Endothelial cell of umbilical vein (primary cell): ENCODE results near the gene PARD3B. TPM values are rescaled to one million over a fixed set of nuclear protein-coding genes. Genes with fewer than 3 reads are reported as not detected.
A peak's percentile ranks its signal among the peaks of the same experiment; 100 is the strongest.

Experiments used
- BruUV-seq: library from RNA; stranded (reverse); fragments of 400-500 nt; replicated peaks from 2 replicates; lab custom pipeline; 2021; lab: Mats Ljungman, UMichigan
- CTCF ChIA-PET: fragments of 300-600, 350-600 bp; sonication (Branson Sonifier 250); formaldehyde crosslinking; loops from one replicate; lab custom pipeline; 2021; ENCODE audit warnings: antibody characterized with exemption, inconsistent platforms; lab: Charles Lee
- POLR2A ChIA-PET: fragments of 300-600, 350-600 bp; sonication (Branson Sonifier 250); formaldehyde crosslinking; loops from one replicate; lab custom pipeline; 2021; ENCODE audit warnings: antibody characterized with exemption, inconsistent platforms; lab: Charles Lee
- DNase-seq: peaks from one replicate; pipeline ENCODE4 v3.0.0-alpha.2; 2011; ENCODE audit warnings: low read depth, low spot score
- FAIRE-seq: peaks from 2 replicates; lab custom pipeline; 2011; peaks lifted over from hg19 to GRCh38; lab: Jason Lieb, UNC
- H2AFZ ChIP-seq: 2 replicates; pipeline ENCODE4 v1.6.0; 2012; ENCODE audit warnings: low read depth, low read length, control low read depth, inconsistent platforms
- H3K27ac ChIP-seq: 2 replicates; pipeline ENCODE4 v1.5.1; 2011; ENCODE audit warnings: low read depth, mild to moderate bottlenecking, control low read depth, low read length, moderate library complexity; ENCODE audit not compliant: insufficient read depth
- H3K27me3 ChIP-seq, 2 experiments: 2 replicates each; pipeline versions ENCODE4 v1.6.0 to v1.6.1; 2011; ENCODE audit warnings: low read length in 2 of 2, mixed read lengths in 1 of 2; ENCODE audit not compliant: control insufficient read depth in 2 of 2, insufficient read depth in 2 of 2
- H3K36me3 ChIP-seq, 2 experiments: 2 replicates in 1 of 2; 3 replicates in 1 of 2; pipeline ENCODE4 v1.5.1; 2011; ENCODE audit warnings: low read length in 2 of 2, mild to moderate bottlenecking in 1 of 2, moderate library complexity in 1 of 2; ENCODE audit not compliant: control insufficient read depth in 2 of 2, insufficient read depth in 2 of 2; ENCODE audit errors: extremely low read depth in 1 of 2
- H3K4me1 ChIP-seq: 3 replicates; pipeline ENCODE4 v1.5.1; 2011; ENCODE audit warnings: mild to moderate bottlenecking, low read length; ENCODE audit not compliant: control insufficient read depth, insufficient read depth; ENCODE audit errors: extremely low read depth
- H3K4me2 ChIP-seq: 2 replicates; pipeline ENCODE4 v1.6.1; 2011; ENCODE audit warnings: low read length, control low read depth, mixed read lengths; ENCODE audit not compliant: insufficient read depth
- H3K4me3 ChIP-seq, 3 experiments: fragments of 200-600 bp in 1 of 3; sonication (generic), shearing (Covaris generic) in 1 of 3; replicated peaks in 1 of 3; 2 replicates each; pipeline ENCODE4 v1.5.1; 2011 to 2016; ENCODE audit warnings: control low read depth in 3 of 3, low read length in 3 of 3, mild to moderate bottlenecking in 2 of 3, inconsistent platforms in 1 of 3, low read depth in 1 of 3, moderate library complexity in 1 of 3; ENCODE audit not compliant: insufficient read depth in 1 of 3
- H3K79me2 ChIP-seq: 2 replicates; pipeline ENCODE4 v1.6.0; 2012; ENCODE audit warnings: low read length, inconsistent platforms; ENCODE audit not compliant: control insufficient read depth, insufficient read depth
- H3K9ac ChIP-seq: replicated peaks from 2 replicates; pipeline ENCODE3; 2011; ENCODE audit warnings: low read length, control low read depth; ENCODE audit not compliant: insufficient read depth; ENCODE audit errors: extremely low read depth
- H3K9me1 ChIP-seq: replicated peaks from 3 replicates; pipeline ENCODE4 v1.6.0; 2011; ENCODE audit warnings: mild to moderate bottlenecking, low read length; ENCODE audit not compliant: control insufficient read depth, insufficient read depth; ENCODE audit errors: extremely low read depth
- H3K9me3 ChIP-seq: replicated peaks from 2 replicates; pipeline ENCODE4 v1.5.1; 2012; ENCODE audit warnings: low read length, inconsistent platforms; ENCODE audit not compliant: control insufficient read depth, insufficient read depth
- H4K20me1 ChIP-seq: replicated peaks from 2 replicates; pipeline ENCODE3; 2011; ENCODE audit warnings: mild to moderate bottlenecking, low read length; ENCODE audit not compliant: control insufficient read depth, insufficient read depth; ENCODE audit errors: extremely low read depth
- JUN ChIP-seq: IDR thresholded peaks from 2 replicates; pipeline ENCODE4 v1.6.1; 2011; ENCODE audit warnings: borderline replicate concordance, low read depth; ENCODE audit not compliant: insufficient read length, insufficient read depth
- MYC ChIP-seq: IDR thresholded peaks from one replicate; pipeline ENCODE4 v1.6.1; 2011; ENCODE audit warnings: mild to moderate bottlenecking, low read depth, low read length
- POLR2A ChIP-seq: IDR thresholded peaks from 2 replicates; pipeline ENCODE4 v1.6.1; 2012; ENCODE audit warnings: low read depth, mild to moderate bottlenecking, control low read depth, low read length
- dilution Hi-C: fragments of 300-500 bp; cut with MboI; formaldehyde crosslinking; loops from one replicate; pipeline ENCODE4 v1.15.0; 2019; ENCODE audit warnings: low sequenced_read_pairs; ENCODE audit not compliant: extremely low pct_ligation_motif_present
- intact Hi-C: fragments of 100-400 bp; cut with micrococcal nuclease; formaldehyde crosslinking; loops from one replicate; pipeline ENCODE4 v1.10.0; 2022
- polyA plus RNA-seq, 4 experiments: library from polyadenylated mRNA; depleted of rRNA in 3 of 4; stranded (reverse) in 3 of 4; unstranded in 1 of 4; fragments of >200 nt; gene quantifications; 2 replicates each; pipeline versions ENCODE4 v1.2.1 to v1.2.3, GENCODE V29; 2011 to 2012; ENCODE audit warnings: missing spikeins in 1 of 4
- total RNA-seq: library from RNA; stranded (reverse); gene quantifications from 2 replicates; pipeline ENCODE4 v1.2.3, GENCODE V29; 2021

Gene PARD3B
- total and polyA plus RNA-seq, 2 donors (not counting 3 experiments of a cell fraction or from before 2014, with no cell fraction given), result 2.2 to 30.9 TPM

DNA sequence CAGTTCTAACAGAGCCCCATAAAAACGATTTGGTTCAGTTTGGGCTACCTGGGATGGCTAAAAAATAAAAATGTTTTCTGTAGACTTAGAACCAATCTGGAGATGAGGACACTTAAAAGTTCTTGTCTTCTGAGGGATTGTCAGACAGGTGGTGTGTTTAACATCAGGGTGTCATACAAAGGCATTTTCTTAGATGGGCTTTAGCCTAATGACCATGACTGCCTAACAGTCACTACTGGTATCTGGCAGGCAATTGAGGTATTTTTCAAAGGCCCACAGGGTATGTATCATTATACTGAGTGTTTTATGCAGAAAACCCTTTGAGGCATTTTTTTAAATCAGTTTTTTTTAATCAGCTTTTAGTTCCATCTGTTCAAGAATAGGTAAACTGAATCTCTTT lies 341.4 kb downstream of the PARD3B start:
- BruUV-seq, result no TSS peak

DNA sequence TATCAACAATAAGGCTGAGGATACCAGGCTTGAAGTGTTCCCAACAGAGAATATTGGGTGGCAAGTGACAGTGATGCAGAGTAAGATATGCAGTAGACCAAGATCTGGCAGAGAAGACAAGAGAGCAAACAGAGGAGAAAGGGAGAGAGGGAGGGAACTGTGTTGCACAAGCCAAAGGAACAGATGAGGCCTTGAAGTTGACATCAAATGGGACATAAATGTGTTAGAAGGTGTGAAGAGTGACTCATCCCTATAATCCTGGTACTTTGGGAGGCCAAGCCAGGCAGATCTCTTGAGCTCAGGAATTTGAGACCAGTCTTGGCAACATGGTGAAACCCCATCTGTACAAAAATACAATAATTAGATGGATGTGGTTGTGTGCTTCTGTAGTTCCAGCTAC lies 342.9 kb downstream of the PARD3B start:
- intact Hi-C loops (no loop called here), dilution Hi-C loops (no loop called here)
- TF ChIP-seq JUN (peak; percentile 11), POLR2A (no peak)
- Histone ChIP-seq H3K9me1 (no peaks in the 10 kb centered on the region), H3K4me1 (no peaks in the 10 kb centered on the region), H3K4me2 (no peak overlapping the region), H3K79me2 (no peaks in the 10 kb centered on the region), H3K4me3 (no peak overlapping the region), H2AFZ (no peak overlapping the region), H4K20me1 (no peaks in the 10 kb centered on the region), H3K27me3 (no peaks in the 10 kb centered on the region), H3K9ac (no peak overlapping the region), H3K9me3 (no peaks in the 10 kb centered on the region), H3K36me3 (no peaks in the 10 kb centered on the region), H3K27ac (no peak overlapping the region)
- CTCF ChIA-PET, result interaction anchor here (0.7 kb wide), 1 partner anchor 788 kb away, joined by 3 read pairs; no protein-coding TSS in a partner anchor
- DNase-seq (no peak), FAIRE-seq (no peak)
- no TSS peak for BruUV-seq
- POLR2A ChIA-PET, result no interaction called here

More for the DNA sequence above, 341.4 kb downstream of the PARD3B start:
- Histone ChIP-seq H3K9ac (no peak overlapping the region), H3K27ac (no peak overlapping the region), H3K9me1 (no peaks in the 10 kb centered on the region), H3K4me1 (no peaks in the 10 kb centered on the region), H3K36me3 (no peaks in the 10 kb centered on the region), H3K4me2 (no peak overlapping the region), H3K79me2 (no peaks in the 10 kb centered on the region), H2AFZ (no peak overlapping the region), H3K9me3 (no peaks in the 10 kb centered on the region), H4K20me1 (no peaks in the 10 kb centered on the region), H3K4me3 (no peak overlapping the region), H3K27me3 (no peaks in the 10 kb centered on the region)
- ChIA-PET POLR2A (no interaction called here), CTCF (no interaction called here)
- dilution Hi-C loops (no loop called here), intact Hi-C loops (no loop called here)
- no peak for FAIRE-seq
- DNase-seq, result no peak
- no peak for TF ChIP-seq MYC
